B cell (primary cell): Measurements from ENCODE around the gene ST8SIA5.

Source experiments
- EZH2 ChIP-seq: IDR thresholded peaks from 2 replicates; pipeline ENCODE4 v1.6.1; 2012; ENCODE audit warnings: borderline replicate concordance, low read depth, mild to moderate bottlenecking, moderate library complexity, low read length; ENCODE audit not compliant: insufficient read depth, poor library complexity, severe bottlenecking
- TF ChIP-seq, protein P1 (sequence below): fragments of 200-600 bp; IDR thresholded peaks from one replicate; pipeline ENCODE4 v1.8.0; 2022; ENCODE audit warnings: antibody characterized with exemption, mild to moderate bottlenecking

DNA sequence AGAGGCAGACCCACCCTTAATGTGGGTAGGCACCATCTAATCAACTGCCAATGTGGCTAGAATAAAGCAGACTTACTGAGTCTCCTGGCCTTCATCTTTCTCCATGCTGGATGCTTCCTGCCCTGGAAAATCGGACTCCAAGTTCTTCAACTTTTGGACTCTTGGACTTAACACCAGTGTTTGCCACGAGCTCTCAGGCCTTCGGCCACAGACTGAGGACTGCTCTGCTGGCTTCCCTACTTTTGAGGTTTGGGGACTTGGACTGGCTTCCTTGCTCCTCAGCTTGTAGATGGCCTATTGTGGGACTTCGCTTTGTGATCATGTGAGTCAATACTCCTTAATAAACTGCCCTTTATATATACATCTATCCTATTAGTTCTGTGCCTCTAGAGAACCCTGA is 21.9 kb downstream of the ST8SIA5 start:
- TF ChIP-seq, protein P1, sequence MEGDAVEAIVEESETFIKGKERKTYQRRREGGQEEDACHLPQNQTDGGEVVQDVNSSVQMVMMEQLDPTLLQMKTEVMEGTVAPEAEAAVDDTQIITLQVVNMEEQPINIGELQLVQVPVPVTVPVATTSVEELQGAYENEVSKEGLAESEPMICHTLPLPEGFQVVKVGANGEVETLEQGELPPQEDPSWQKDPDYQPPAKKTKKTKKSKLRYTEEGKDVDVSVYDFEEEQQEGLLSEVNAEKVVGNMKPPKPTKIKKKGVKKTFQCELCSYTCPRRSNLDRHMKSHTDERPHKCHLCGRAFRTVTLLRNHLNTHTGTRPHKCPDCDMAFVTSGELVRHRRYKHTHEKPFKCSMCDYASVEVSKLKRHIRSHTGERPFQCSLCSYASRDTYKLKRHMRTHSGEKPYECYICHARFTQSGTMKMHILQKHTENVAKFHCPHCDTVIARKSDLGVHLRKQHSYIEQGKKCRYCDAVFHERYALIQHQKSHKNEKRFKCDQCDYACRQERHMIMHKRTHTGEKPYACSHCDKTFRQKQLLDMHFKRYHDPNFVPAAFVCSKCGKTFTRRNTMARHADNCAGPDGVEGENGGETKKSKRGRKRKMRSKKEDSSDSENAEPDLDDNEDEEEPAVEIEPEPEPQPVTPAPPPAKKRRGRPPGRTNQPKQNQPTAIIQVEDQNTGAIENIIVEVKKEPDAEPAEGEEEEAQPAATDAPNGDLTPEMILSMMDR, result no peak
- no peak for TF ChIP-seq EZH2
